ENCODE measurements around the gene C3orf49. TPM values are rescaled to one million over a fixed set of nuclear protein-coding genes. Genes with fewer than 3 reads are reported as not detected.
A peak's percentile ranks its signal among the peaks of the same experiment; 100 is the strongest.

Gene C3orf49
- polyA plus RNA-seq, 1 experiment: not detected

DNA sequence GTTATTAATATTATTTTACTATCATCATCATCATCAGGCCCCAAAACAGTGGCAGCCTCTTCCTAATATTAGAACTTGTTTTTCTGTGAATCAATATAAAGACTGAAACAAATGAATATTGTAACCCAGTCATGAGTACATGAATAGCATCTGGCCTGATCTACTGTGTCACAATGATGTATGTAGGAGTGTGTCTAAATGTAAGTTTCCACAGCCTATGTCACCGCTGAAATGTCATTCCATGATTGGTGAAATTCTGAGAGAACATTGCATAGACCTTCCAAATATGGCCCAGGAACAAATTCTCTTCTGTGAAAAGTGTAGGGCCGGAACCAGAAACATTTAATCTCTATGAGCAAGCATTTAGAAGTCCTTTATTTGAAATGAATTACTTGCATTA, 20.6 kb upstream of the C3orf49 start:
- no peak for TF ChIP-seq CTCF (IDR thresholded peaks at IDR 0.05; ENCODE audit: insufficient read depth, low read depth, low read length)
- ChIA-PET CTCF (interaction anchor here (1.3 to 1.6 kb wide), 2 partner anchors 21 to 448 kb away, joined by 4 to 9 read pairs; partner anchors contain the start of gene C3orf49), POLR2A (no interaction called here)
- no peak for DNase-seq (ENCODE audit: low read depth)
- H3K27me3 ChIP-seq (ENCODE audit: control insufficient read depth, insufficient read depth, low read length): 0 out of 2 replicates have a peak, but pooled peaks cover 1% of the 10 kb centered on the region
- H3K36me3 ChIP-seq (ENCODE audit: control insufficient read depth, insufficient read depth, low read length): no peaks in the 10 kb centered on the region
- H3K4me3 ChIP-seq (ENCODE audit: low read depth, low read length): no peak overlapping the region

GRCh38 chr3:63798949-63799348, 20.1 kb upstream of the C3orf49 start:
- POLR2A ChIA-PET: no interaction called here
- H3K4me3 ChIP-seq (ENCODE audit: low read depth, low read length): no peak overlapping the region
- DNase-seq (ENCODE audit: low read depth): no peak
- CTCF ChIA-PET: interaction anchor here (0.7 to 1.6 kb wide), 3 partner anchors 20 to 450 kb away, joined by 4 to 9 read pairs (median 4); partner anchors contain the start of gene C3orf49
- TF ChIP-seq CTCF (IDR thresholded peaks at IDR 0.05; ENCODE audit: insufficient read depth, low read depth, low read length): no peak
- H3K36me3 ChIP-seq (ENCODE audit: control insufficient read depth, insufficient read depth, low read length): no peaks in the 10 kb centered on the region
- H3K27me3 ChIP-seq (ENCODE audit: control insufficient read depth, insufficient read depth, low read length): 0 out of 2 replicates have a peak, but pooled peaks cover 1% of the 10 kb centered on the region

DNA sequence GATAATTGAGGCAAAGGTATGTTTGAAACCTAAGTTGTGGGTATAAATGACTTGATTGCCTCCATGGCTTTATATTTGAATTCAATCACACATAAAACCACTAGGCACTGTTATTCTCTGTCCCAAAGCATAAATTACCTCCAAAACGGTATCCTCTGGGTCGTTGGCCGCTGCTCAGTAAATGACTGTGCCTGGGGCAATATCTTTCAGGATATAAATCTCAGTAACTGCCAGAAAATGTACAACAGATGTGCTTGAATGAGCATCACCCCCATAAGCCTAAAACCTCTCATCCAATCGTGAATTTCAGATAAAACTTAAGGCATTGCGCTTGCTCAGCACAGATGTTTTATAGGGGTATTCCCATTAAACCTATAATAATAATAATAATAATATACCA, 19.0 kb upstream of the C3orf49 start:
- no peak overlapping the region for H3K4me3 ChIP-seq (ENCODE audit: low read depth, low read length)
- CTCF ChIA-PET: no interaction called here
- no peaks in the 10 kb centered on the region for H3K27me3 ChIP-seq (ENCODE audit: control insufficient read depth, insufficient read depth, low read length)
- POLR2A ChIA-PET: no interaction called here
- DNase-seq (ENCODE audit: low read depth): peak; percentile 20
- no peak for TF ChIP-seq CTCF (IDR thresholded peaks at IDR 0.05; ENCODE audit: insufficient read depth, low read depth, low read length)
- no peaks in the 10 kb centered on the region for H3K36me3 ChIP-seq (ENCODE audit: control insufficient read depth, insufficient read depth, low read length)

DNA sequence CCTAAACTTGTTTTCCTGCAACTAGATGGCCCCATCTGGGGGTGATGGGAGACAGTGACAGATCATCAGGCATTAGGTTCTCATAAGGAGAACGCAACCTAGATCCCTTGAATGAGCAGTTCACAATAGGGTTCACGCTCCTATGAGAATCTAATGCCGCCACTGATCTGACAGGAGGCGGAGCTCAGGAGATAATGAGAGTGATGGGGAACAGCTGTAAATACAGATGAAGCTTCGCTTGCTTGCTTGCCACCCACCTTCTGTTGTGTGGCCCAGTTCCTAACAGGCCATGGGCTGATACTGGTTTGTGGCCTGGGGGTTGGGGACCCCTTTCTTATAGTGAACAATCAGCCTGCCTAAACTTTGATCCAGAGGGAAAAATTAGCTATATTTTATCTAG, 15.2 kb upstream of the C3orf49 start:
- no peak for TF ChIP-seq CTCF (IDR thresholded peaks at IDR 0.05; ENCODE audit: insufficient read depth, low read depth, low read length)
- ChIA-PET CTCF (interaction anchor here (1.2 to 2.8 kb wide), 2 partner anchors 12 to 454 kb away, joined by 3 to 20 read pairs; no protein-coding TSS in a partner anchor), POLR2A (no interaction called here)
- Histone ChIP-seq H3K27me3 (ENCODE audit: control insufficient read depth, insufficient read depth, low read length) (no peaks in the 10 kb centered on the region), H3K36me3 (ENCODE audit: control insufficient read depth, insufficient read depth, low read length) (no peaks in the 10 kb centered on the region), H3K4me3 (ENCODE audit: low read depth, low read length) (no peak overlapping the region)
- DNase-seq (ENCODE audit: low read depth): no peak

DNA sequence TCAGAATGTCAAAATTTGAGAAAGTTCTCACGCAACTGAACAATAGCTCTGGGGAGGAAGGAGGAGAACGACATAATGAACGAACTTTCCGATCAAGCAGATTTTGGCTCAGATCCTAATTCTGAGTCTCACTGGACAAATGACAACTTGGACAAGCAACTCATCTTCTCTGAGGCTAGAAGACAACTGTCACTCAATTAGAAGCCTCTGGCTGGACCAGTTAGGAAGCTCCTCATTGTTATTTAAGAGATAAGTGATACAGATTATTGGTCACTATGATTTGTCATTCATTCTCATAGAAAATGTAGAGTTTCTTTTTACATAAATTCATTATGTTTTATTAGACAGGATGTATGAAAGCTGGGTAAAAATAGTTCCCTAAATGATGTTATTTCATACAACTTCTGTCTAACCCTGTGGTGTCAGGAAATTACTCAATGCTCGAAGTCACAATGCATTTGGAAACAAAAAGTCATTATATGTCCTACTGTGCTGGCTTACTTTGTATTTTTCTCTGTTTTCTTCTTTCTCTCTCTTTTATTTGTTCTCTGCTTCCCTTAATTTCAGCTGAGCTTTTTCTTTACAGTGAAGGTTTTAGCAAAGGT, 11.0 kb upstream of the C3orf49 start:
- TF ChIP-seq CTCF (IDR thresholded peaks at IDR 0.05; ENCODE audit: insufficient read depth, low read depth, low read length): no peak
- ChIA-PET POLR2A (interaction anchor here (0.6 kb wide), 1 partner anchor 16 kb away, joined by 13 read pairs; no protein-coding TSS in a partner anchor), CTCF (interaction anchor here (1.0 to 2.2 kb wide), 3 partner anchors 9 to 457 kb away, joined by 4 to 5 read pairs (median 4); no protein-coding TSS in a partner anchor)
- H3K4me3 ChIP-seq (ENCODE audit: low read depth, low read length): no peak overlapping the region
- H3K36me3 ChIP-seq (ENCODE audit: control insufficient read depth, insufficient read depth, low read length): no peaks in the 10 kb centered on the region
- DNase-seq (ENCODE audit: low read depth): no peak
- no peaks in the 10 kb centered on the region for H3K27me3 ChIP-seq (ENCODE audit: control insufficient read depth, insufficient read depth, low read length)

Measured in BJ (cell line).